22Rv1 (cell line): ENCODE results near the gene GNAI1.

Experiments
- ZFX ChIP-seq: fragments of 450-650 bp; IDR thresholded peaks from 2 replicates; pipeline ENCODE4 v1.6.1; 2017; ENCODE audit warnings: antibody characterized with exemption, borderline replicate concordance
- TF ChIP-seq, protein P1 (sequence below): fragments of 450-650 bp; IDR thresholded peaks from 2 replicates; pipeline ENCODE4 v1.5.1; 2017; ENCODE audit warnings: mild to moderate bottlenecking

- TF ChIP-seq, protein P1, sequence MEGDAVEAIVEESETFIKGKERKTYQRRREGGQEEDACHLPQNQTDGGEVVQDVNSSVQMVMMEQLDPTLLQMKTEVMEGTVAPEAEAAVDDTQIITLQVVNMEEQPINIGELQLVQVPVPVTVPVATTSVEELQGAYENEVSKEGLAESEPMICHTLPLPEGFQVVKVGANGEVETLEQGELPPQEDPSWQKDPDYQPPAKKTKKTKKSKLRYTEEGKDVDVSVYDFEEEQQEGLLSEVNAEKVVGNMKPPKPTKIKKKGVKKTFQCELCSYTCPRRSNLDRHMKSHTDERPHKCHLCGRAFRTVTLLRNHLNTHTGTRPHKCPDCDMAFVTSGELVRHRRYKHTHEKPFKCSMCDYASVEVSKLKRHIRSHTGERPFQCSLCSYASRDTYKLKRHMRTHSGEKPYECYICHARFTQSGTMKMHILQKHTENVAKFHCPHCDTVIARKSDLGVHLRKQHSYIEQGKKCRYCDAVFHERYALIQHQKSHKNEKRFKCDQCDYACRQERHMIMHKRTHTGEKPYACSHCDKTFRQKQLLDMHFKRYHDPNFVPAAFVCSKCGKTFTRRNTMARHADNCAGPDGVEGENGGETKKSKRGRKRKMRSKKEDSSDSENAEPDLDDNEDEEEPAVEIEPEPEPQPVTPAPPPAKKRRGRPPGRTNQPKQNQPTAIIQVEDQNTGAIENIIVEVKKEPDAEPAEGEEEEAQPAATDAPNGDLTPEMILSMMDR = no peak
- TF ChIP-seq ZFX = no peak
These were observed 112.5 kb downstream of the GNAI1 start for GRCh38 chr7:80247144-80247543.
